Osteocyte (in vitro differentiated cells): ENCODE data around the gene TNFRSF8. TPM values are rescaled to one million over a fixed set of nuclear protein-coding genes. Genes with fewer than 3 reads are reported as not detected.
A peak's percentile ranks its signal among the peaks of the same experiment; 100 is the strongest.
"Not testable (repeated sequence)": the region's sequence is repeated elsewhere in the genome, so short reads cannot be mapped to it uniquely, and the experiment has no call there.

Experiments
- DNase-seq: peaks from one replicate; pipeline ENCODE4 v3.0.0; 2021; ENCODE audit warnings: mixed read lengths; ENCODE audit not compliant: unreplicated experiment; ENCODE audit errors: extremely low spot score
- H3K27ac Mint-ChIP-seq: one replicate; pipeline ENCODE4 v1.8.0; 2021; ENCODE audit warnings: mild to moderate bottlenecking, mixed read lengths; ENCODE audit not compliant: unreplicated experiment
- H3K27me3 Mint-ChIP-seq: one replicate; pipeline ENCODE4 v1.8.0; 2021; ENCODE audit warnings: mixed read lengths; ENCODE audit not compliant: unreplicated experiment
- H3K36me3 Mint-ChIP-seq: one replicate; pipeline ENCODE4 v1.8.0; 2021; ENCODE audit warnings: mixed read lengths; ENCODE audit not compliant: unreplicated experiment
- H3K4me1 Mint-ChIP-seq: one replicate; pipeline ENCODE4 v1.8.0; 2021; ENCODE audit warnings: mixed read lengths; ENCODE audit not compliant: unreplicated experiment
- H3K4me3 Mint-ChIP-seq: one replicate; pipeline ENCODE4 v1.8.0; 2021; ENCODE audit warnings: mild to moderate bottlenecking, moderate library complexity, mixed read lengths; ENCODE audit not compliant: unreplicated experiment
- H3K9me3 Mint-ChIP-seq: one replicate; pipeline ENCODE4 v1.8.0; 2021; ENCODE audit warnings: mixed read lengths; ENCODE audit not compliant: unreplicated experiment
- total RNA-seq: library from RNA; stranded (reverse); gene quantifications from 2 replicates; pipeline ENCODE4 v1.2.1, GENCODE V29; 2021
- TF ChIP-seq, protein P1 (sequence below): fragments of 200-600 bp; sonication (generic); IDR thresholded peaks from 2 replicates; pipeline ENCODE4 v1.5.0; 2021; ENCODE audit warnings: antibody characterized with exemption, mild to moderate bottlenecking, moderate library complexity

Gene TNFRSF8
- total RNA-seq, 1 donor from 2014 or later: not detected

DNA sequence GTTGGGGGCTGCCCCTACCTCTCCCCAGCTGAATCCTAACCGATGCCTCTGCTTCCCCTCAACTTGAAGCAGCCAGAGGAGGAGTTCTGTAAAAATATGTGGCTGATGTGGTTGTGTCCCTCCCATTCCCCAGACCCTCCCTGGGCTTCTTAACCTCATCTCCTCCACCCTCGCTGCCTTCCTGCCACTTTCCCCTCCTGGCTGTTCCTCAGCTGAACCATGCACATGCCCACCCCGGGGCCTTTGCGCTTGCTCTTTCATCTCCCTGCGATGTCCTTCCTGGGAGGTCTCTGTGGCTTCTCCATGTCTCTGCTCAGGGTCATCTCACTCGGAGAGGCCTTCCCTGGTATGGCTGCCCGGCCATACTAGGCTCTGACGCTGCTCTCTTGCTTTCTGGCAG, 34.9 kb upstream of the TNFRSF8 start:
- no peak overlapping the region for H3K4me3 Mint-ChIP-seq
- DNase-seq: no peak
- TF ChIP-seq, protein P1, sequence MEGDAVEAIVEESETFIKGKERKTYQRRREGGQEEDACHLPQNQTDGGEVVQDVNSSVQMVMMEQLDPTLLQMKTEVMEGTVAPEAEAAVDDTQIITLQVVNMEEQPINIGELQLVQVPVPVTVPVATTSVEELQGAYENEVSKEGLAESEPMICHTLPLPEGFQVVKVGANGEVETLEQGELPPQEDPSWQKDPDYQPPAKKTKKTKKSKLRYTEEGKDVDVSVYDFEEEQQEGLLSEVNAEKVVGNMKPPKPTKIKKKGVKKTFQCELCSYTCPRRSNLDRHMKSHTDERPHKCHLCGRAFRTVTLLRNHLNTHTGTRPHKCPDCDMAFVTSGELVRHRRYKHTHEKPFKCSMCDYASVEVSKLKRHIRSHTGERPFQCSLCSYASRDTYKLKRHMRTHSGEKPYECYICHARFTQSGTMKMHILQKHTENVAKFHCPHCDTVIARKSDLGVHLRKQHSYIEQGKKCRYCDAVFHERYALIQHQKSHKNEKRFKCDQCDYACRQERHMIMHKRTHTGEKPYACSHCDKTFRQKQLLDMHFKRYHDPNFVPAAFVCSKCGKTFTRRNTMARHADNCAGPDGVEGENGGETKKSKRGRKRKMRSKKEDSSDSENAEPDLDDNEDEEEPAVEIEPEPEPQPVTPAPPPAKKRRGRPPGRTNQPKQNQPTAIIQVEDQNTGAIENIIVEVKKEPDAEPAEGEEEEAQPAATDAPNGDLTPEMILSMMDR: no peak
- no peak overlapping the region for H3K27ac Mint-ChIP-seq
- peaks cover 26% of the 10 kb centered on the region for H3K36me3 Mint-ChIP-seq
- no peaks in the 10 kb centered on the region for H3K27me3 Mint-ChIP-seq
- H3K9me3 Mint-ChIP-seq: no peaks in the 10 kb centered on the region
- no peaks in the 10 kb centered on the region for H3K4me1 Mint-ChIP-seq

GRCh38 chr1:12028957-12029511, 34.1 kb upstream of the TNFRSF8 start:
- Mint-ChIP-seq H3K9me3 (no peaks in the 10 kb centered on the region), H3K4me1 (no peaks in the 10 kb centered on the region), H3K36me3 (peaks cover 26% of the 10 kb centered on the region), H3K27me3 (no peaks in the 10 kb centered on the region), H3K4me3 (no peak overlapping the region), H3K27ac (no peak overlapping the region)
- DNase-seq: no peak
- TF ChIP-seq, protein P1: no peak

- Mint-ChIP-seq H3K4me3 (no peak overlapping the region), H3K36me3 (peaks cover 22% of the 10 kb centered on the region), H3K27ac (no peak overlapping the region), H3K27me3 (no peaks in the 10 kb centered on the region), H3K4me1 (peaks cover 2% of the 10 kb centered on the region), H3K9me3 (no peaks in the 10 kb centered on the region)
- DNase-seq: no peak
- TF ChIP-seq, protein P1: no peak
Measured at GRCh38 chr1:12029720-12030339, 33.3 kb upstream of the TNFRSF8 start.

GRCh38 chr1:12031039-12031980, 31.8 kb upstream of the TNFRSF8 start:
- Mint-ChIP-seq H3K27ac (no peak overlapping the region), H3K36me3 (peaks cover 15% of the 10 kb centered on the region), H3K9me3 (no peaks in the 10 kb centered on the region), H3K27me3 (no peaks in the 10 kb centered on the region), H3K4me3 (no peak overlapping the region), H3K4me1 (peaks cover 2% of the 10 kb centered on the region)
- TF ChIP-seq, protein P1: peak; percentile 49
- DNase-seq: no peak

DNA sequence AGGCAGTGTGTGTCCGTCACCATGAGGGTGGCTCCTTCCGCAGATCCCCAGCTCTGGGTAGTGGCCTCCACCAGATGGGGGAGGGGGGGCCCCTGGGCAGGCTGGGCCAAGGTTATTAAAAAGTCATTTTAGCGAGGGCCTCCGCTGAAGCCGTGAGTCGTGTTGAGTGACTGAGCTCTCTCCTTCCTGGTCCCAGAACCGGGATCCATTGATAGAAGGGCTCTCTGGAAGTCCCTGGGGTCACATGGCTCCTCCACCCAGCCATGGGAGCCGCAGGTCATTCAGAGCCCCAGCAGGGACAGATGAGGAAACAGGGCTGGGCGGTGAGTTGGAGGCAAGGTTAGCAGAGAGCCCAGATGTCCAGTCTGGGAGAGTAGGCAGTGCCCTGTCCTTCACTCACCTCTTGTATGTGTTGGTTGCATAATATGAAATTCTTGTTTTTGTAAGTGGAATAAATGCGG, 30.9 kb upstream of the TNFRSF8 start:
- DNase-seq: no peak
- no peak overlapping the region for H3K4me3 Mint-ChIP-seq
- TF ChIP-seq, protein P1: no peak
- no peaks in the 10 kb centered on the region for H3K27me3 Mint-ChIP-seq
- H3K9me3 Mint-ChIP-seq: no peaks in the 10 kb centered on the region
- peaks cover 2% of the 10 kb centered on the region for H3K4me1 Mint-ChIP-seq
- no peak overlapping the region for H3K27ac Mint-ChIP-seq
- H3K36me3 Mint-ChIP-seq: peaks cover 9% of the 10 kb centered on the region

DNA sequence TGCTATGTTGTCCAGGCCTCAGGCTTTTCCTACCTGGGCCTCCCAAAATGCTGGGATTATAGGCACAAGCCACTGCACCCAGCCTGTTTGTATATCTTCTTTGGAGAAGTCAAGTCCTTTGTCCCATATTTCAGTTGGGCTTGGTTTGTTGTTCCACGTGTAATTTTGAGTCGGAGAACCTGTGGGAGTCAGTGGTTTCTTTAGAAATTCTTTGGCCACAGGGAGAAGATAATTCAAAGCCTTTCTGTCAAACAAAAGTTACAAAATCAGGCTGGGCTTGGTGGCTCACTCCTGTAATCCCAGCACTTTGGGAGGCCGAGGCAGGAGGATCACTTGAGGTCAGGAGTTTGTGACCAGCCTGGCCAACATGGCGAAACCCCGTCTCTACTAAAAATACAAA, 29.7 kb upstream of the TNFRSF8 start:
- not testable (repeated sequence) for H3K9me3 Mint-ChIP-seq, H3K4me3 Mint-ChIP-seq, DNase-seq, H3K36me3 Mint-ChIP-seq, H3K27ac Mint-ChIP-seq, H3K27me3 Mint-ChIP-seq, H3K4me1 Mint-ChIP-seq
